Right ventricle myocardium superior (tissue), 1 donor: ENCODE results near the gene LMNB1. TPM values are rescaled to one million over a fixed set of nuclear protein-coding genes. Genes with fewer than 3 reads are reported as not detected.
"Not testable (repeated sequence)": the region's sequence is repeated elsewhere in the genome, so short reads cannot be mapped to it uniquely, and the experiment has no call there.

ENCODE experiments used
- ATAC-seq: fragments of 200-7000 bp; cut with Tn5 transposase; one replicate; pipeline ENCODE4 v1.9.1; 2020; ENCODE audit warnings: mild to moderate bottlenecking; ENCODE audit not compliant: poor library complexity
- DNase-seq: peaks from one replicate; pipeline ENCODE4 v3.0.0-alpha.2; 2020
- intact Hi-C: fragments of 100-400 bp; cut with DNase I; formaldehyde crosslinking; loops from one replicate; pipeline ENCODE4 v1.11.2; 2022
- total RNA-seq: library from RNA; stranded (reverse); fragmentation: NEBNext Ultra II Directional; extraction: Animal tissue kit (Norgen Biotek cat#: 25700); gene quantifications from one replicate; pipeline ENCODE4 v1.2.1, GENCODE V29; 2021
- donor health status: DM: no; HTN: yes; CAD: no; lungs with severe emphysema.

LMNB1 gene
- total RNA-seq, 1 donor from 2014 or later: 2.6 TPM

GRCh38 chr5:126777257-126777974 lies 480 bp downstream of the LMNB1 start:
- peak; percentile 66 for DNase-seq
- ATAC-seq: peak; percentile 37
- intact Hi-C loops: loop anchor here (5.0 kb wide), 1 partner anchor 100 kb away; no protein-coding TSS in a partner anchor

- intact Hi-C loops: loop anchor here (5.0 kb wide), 1 partner anchor 101 kb away; no protein-coding TSS in a partner anchor
- DNase-seq: peak; percentile 92
- ATAC-seq: peak; percentile 68
These were observed 1.2 kb downstream of the LMNB1 start for GRCh38 chr5:126777975-126778674.

- no peak for ATAC-seq
- intact Hi-C loops: loop anchor here (5.0 kb wide), 1 partner anchor 102 kb away; no protein-coding TSS in a partner anchor
- no peak for DNase-seq
These were observed 1.9 kb downstream of the LMNB1 start for GRCh38 chr5:126778675-126779403.

- DNase-seq: no peak
- intact Hi-C loops: no loop called here
- ATAC-seq: no peak
These were observed 3.4 kb downstream of the LMNB1 start for GRCh38 chr5:126780165-126780827.

- intact Hi-C loops, DNase-seq, ATAC-seq: not testable (repeated sequence)
These were observed 11.5 kb downstream of the LMNB1 start for GRCh38 chr5:126788409-126788808.

- intact Hi-C loops: no loop called here
- ATAC-seq (no peak), DNase-seq (no peak)
These were observed 16.2 kb downstream of the LMNB1 start for GRCh38 chr5:126793097-126793496.

- intact Hi-C loops, ATAC-seq, DNase-seq: not testable (repeated sequence)
These were observed 16.7 kb downstream of the LMNB1 start for GRCh38 chr5:126793648-126794047.

- DNase-seq (no peak), ATAC-seq (no peak)
- intact Hi-C loops: no loop called here
These were observed 17.4 kb downstream of the LMNB1 start for GRCh38 chr5:126794157-126794828.

- no peak for DNase-seq
- intact Hi-C loops: no loop called here
- no peak for ATAC-seq
These were observed 22.8 kb downstream of the LMNB1 start for GRCh38 chr5:126799780-126800179.

GRCh38 chr5:126801174-126801991 lies 24.4 kb downstream of the LMNB1 start:
- ATAC-seq: no peak
- intact Hi-C loops: no loop called here

GRCh38 chr5:126801992-126802294 lies 25.0 kb downstream of the LMNB1 start:
- ATAC-seq (no peak), DNase-seq (no peak)
- intact Hi-C loops: no loop called here

More at GRCh38 chr5:126801174-126801991, 24.4 kb downstream of the LMNB1 start:
- DNase-seq: no peak

GRCh38 chr5:126805063-126805462 lies 28.1 kb downstream of the LMNB1 start:
- intact Hi-C loops: no loop called here
- DNase-seq (no peak), ATAC-seq (no peak)

- intact Hi-C loops: no loop called here
- peak; percentile 36 for ATAC-seq
- no peak for DNase-seq
These were observed 31.6 kb downstream of the LMNB1 start for GRCh38 chr5:126808521-126808988.

GRCh38 chr5:126809916-126810315 lies 33.0 kb downstream of the LMNB1 start:
- ATAC-seq (no peak), DNase-seq (no peak)
- intact Hi-C loops: no loop called here

GRCh38 chr5:126810596-126811380 lies 33.9 kb downstream of the LMNB1 start:
- ATAC-seq (no peak), DNase-seq (no peak)
- intact Hi-C loops: no loop called here

- ATAC-seq (peak; percentile 38), DNase-seq (no peak)
- intact Hi-C loops: no loop called here
These were observed 34.7 kb downstream of the LMNB1 start for GRCh38 chr5:126811515-126812198.
